GM13977 (cell line): Measurements from ENCODE around the gene COL5A1.

ENCODE experiments used
- DNase-seq: peaks from one replicate; pipeline ENCODE4 v3.0.0; 2012; ENCODE audit warnings: low spot score
- in situ Hi-C: fragments of 300-500 bp; cut with MboI; formaldehyde crosslinking; loops from one replicate; pipeline ENCODE4 v1.12.0; 2022; ENCODE audit warnings: low sequenced_read_pairs, low pct_unique_long_range_greater_than_20kb, mixed read lengths, inconsistent platforms; ENCODE audit not compliant: unreplicated experiment
- TF ChIP-seq, protein P1 (sequence below): IDR thresholded peaks from 2 replicates; pipeline ENCODE4 v1.5.1; 2012; ENCODE audit warnings: mild to moderate bottlenecking, control low read depth; ENCODE audit not compliant: insufficient read depth; ENCODE audit errors: extremely low read depth, missing control alignments

COL5A1 gene

DNA sequence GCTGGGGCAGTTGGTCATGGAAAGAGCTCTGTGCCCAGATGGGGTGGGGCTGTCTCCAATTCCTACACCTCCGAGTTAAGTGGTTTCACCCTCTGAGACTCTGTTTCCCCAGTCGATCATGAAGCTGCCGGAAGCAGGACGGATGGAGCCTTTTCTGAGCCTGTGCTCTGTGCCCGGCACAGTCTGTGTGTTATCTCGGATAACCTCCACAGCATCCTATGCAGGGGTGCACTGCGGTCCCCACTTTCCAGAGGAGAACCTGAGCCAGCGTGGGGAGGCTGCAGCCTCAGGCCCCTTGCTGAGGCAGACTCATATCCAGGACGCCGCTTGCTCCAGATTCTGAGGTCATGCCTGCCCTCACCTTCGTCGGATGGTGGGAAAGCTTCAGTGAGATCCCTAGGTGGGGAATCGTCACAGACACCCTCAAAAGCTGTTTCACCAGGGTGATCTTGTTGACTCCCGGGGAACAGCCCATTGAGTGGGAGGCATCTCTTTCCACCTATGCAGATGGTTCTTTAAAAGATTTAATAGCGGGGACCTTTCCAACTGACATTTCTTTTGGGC is 6.9 kb upstream of the COL5A1 start:
- TF ChIP-seq, protein P1, sequence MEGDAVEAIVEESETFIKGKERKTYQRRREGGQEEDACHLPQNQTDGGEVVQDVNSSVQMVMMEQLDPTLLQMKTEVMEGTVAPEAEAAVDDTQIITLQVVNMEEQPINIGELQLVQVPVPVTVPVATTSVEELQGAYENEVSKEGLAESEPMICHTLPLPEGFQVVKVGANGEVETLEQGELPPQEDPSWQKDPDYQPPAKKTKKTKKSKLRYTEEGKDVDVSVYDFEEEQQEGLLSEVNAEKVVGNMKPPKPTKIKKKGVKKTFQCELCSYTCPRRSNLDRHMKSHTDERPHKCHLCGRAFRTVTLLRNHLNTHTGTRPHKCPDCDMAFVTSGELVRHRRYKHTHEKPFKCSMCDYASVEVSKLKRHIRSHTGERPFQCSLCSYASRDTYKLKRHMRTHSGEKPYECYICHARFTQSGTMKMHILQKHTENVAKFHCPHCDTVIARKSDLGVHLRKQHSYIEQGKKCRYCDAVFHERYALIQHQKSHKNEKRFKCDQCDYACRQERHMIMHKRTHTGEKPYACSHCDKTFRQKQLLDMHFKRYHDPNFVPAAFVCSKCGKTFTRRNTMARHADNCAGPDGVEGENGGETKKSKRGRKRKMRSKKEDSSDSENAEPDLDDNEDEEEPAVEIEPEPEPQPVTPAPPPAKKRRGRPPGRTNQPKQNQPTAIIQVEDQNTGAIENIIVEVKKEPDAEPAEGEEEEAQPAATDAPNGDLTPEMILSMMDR: no peak
- DNase-seq: no peak
- in situ Hi-C loops: no loop called here

DNA sequence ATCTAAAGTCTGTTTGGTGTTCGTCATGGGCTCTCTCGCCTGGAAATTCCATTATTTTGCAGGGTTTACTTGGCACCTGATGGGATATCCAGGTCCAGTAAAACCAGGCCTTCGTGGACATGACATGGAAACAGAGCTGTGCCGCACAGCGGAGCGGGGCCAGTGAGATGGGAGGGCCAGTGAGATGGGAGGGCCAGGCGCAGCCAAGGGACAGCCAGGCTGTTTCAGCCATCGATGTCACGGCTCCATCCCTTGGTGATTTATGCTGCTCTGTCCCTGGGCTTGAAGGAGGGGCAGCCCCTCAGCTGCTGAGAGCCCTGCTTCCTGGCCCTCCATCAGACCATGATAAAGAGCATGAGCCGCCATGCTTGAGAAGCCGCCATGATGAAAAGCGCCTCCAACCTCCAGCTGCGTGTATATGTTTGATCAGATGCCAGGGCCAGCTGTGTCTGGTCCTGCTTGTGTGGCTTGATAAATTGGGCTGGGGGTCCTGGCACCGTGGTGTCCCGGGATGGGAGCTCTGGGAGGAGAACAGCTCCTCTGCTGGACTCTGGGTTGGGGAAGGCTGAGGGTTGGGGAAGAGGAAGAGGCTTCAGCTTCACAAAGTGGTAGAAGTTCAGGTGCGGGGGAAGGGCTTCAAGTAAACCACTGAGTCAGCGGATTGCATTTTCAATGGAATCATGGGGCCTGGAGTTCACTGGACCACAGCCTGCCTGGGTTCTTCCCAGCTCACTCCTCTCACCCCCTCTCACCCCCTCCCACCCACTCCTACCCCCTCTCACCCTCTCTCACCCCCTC is 6.1 kb upstream of the COL5A1 start:
- TF ChIP-seq, protein P1: no peak
- DNase-seq: no peak
- in situ Hi-C loops: no loop called here

DNA sequence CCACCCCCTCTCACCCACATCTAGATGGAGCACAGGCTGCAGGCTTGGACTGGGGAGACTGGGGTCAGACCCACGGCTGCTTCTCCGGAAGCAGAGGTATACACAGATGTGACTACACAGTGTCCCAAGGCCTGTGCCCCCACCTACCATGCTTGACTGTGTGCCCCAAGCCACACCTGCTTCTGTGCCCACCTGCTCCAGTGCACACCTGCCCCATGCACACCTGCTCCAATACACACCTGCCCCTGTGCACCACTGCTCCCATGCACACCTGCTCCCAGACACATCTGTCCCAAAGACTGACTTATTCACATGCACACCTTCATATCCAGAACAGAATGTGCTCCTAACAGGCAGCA is 5.5 kb upstream of the COL5A1 start:
- TF ChIP-seq, protein P1: no peak
- in situ Hi-C loops: no loop called here
- no peak for DNase-seq

DNA sequence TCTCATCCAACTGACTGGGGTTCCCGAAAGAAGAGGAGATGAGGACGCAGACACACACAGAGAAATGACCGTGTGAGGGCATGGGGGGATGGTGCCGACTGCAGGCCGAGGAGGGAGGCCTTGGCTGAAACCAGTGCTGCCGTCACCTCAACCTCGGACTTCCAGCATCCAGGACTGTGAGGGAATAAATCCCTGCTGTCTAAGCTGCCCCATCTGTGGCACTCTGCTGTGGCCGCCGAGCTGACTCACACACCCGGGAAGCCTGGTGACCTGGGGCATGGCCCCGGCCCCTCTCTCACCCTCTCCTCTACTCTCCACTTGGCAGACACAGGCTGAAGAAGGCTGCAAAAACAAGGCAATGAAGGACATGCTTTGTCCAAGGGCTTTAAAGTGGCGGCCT is 4.4 kb upstream of the COL5A1 start:
- TF ChIP-seq, protein P1: no peak
- in situ Hi-C loops: no loop called here
- no peak for DNase-seq

DNA sequence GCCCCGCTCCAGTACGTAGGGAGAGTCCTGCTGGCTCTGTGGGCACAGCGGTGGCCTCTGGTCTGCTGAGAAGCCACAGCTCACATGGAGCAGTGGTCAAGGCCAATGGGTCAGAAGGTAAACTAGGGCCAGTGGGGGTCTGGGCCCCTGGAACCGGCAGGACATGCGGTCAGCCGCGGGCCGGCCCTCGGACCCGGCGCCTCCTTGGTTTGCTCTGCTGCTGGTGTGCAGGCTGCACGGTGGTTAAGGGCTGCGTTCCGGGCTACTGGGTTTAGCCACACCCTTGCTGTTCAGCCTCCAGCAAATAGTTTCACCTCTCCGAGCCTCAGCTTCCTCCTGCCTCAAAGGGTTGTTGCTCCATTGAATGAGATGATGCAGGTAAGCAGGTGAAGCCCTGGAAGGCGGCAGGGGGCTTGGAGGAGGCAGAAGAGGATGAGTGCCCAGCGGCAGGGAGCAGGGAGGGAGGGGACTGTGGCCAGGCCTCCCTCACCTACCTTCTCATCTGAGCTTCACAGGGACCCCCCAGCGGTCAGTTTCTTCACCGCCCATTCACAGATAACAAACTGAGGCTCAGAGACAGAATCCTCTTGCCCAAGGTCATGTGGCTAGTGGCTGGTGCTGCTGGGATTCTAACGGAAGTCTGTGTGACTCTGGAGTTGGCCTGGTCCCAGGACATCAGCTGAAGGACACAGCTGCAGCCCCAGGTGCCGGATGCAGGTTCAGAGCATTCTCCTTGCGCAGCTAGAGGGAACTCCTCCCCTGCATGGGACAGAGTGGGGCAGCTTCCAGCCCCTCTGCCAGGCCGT is 3.7 kb upstream of the COL5A1 start:
- DNase-seq: no peak
- TF ChIP-seq, protein P1: no peak
- in situ Hi-C loops: no loop called here

DNA sequence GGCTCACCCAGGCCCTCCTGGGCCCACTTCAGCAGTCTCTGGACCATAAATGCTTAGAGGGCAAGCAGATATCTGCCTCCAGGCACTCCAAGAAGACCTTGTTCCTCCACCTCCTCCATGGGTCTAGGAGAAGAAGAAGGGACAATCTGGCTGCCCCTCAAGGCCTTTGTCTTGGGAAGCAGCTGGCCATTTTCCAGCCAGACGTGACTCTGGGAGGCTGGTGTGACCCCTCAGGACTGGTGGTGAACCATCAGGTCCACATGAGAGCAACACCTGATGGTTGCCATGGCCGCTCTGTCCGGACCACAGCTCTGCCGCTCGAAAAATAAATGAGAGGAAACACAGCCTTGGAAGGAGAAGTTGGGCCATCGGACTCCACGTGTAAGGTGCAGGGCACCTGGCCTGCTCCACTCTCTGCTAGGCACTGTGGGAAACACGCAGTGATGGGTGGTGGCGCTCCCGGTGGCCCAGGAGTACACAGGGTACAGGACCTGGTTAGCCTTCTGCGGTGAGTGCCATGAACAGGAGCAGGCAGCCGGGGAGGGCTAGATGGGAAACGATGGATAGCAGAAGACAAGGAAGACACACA is 3.0 kb upstream of the COL5A1 start:
- TF ChIP-seq, protein P1: no peak
- in situ Hi-C loops: no loop called here
- DNase-seq: no peak
